Activated T-cell treated with anti-CD3 and anti-CD28 coated beads for 4 hours (primary cell): ENCODE data around the gene CYTH4.

ENCODE experiments used
- DNase-seq: peaks from one replicate; pipeline ENCODE4 v3.0.0-alpha.2; 2020

The CYTH4 gene

DNA sequence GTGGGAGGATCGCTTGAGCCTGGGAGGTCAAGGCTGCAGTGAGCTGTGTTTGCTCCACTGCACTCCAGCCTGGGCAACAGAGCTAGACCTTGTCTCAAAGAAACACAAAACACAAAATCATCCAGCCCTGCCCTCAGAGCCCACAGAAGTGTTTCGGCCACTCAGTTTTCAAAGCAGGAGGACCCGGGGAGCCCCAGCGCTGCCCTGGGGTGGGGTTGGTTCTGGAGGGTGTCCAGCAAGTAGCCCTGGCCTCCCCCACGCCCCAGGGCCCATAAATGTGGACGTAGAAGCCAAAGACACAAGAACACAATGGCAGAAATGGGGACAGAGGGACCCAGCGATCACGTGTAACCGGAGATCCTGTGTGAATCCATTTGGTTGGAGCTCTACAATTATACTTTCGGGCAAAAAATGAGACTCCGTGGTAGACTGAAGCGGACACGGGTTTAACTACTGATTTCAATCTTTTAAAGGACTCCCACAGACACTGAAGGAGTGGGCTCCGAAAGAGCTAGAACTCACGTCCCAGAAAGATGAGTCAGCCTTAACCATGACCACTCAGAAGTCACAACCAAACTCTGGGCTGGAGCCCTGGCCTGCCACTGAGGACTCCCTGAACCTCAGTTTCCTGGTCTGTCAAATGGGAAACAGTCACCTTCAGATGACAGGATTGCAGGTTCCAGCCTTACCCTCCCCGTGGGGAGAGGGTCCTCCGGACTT, 9.0 kb upstream of the CYTH4 start:
- no peak for DNase-seq

GRCh38 chr22:37273846-37274225, 8.5 kb upstream of the CYTH4 start:
- no peak for DNase-seq

DNA sequence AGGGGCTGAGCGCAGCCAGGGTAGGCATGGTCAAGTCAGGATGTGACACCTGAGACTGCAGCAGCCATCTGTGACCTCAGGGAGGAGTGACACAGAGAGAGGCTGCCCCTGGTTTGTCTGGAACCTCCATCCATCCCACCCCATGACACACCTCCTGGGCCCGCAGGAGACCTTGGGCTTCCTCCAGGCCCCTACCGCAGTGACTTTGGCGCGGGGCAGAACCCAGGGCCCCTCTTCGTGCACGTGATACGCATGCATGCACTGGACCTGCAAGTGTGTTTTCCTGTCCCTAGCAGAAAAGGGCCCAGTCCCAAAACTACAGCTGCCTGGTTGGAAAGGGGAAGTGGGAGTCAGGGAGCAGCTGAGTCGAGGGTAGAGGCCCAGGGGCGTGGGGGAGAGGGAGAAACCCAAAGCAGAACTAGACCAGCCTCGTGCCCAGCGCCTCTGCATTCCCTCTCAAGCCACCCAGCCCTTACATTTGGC, 7.9 kb upstream of the CYTH4 start:
- DNase-seq = no peak

GRCh38 chr22:37275134-37275533, 7.2 kb upstream of the CYTH4 start:
- DNase-seq = no peak

DNA sequence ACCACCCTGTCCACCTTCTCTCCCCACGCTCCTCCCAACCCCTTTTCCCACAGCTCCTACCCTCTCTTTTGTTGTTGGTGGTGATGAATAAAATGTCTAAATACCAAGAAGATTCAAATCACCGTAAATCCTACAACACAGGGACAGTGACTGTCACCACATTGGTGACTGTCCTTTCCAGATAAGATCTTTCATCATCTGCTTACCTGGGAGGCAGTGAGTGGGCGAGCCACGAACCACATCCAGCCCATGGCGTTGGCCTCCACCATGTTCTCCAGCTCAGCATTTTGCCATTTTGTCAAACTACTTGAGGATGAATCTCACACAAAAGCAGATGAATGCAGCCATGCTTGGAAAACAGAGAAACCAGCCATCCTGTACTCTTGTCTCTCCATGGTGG, 6.7 kb upstream of the CYTH4 start:
- DNase-seq = no peak

DNA sequence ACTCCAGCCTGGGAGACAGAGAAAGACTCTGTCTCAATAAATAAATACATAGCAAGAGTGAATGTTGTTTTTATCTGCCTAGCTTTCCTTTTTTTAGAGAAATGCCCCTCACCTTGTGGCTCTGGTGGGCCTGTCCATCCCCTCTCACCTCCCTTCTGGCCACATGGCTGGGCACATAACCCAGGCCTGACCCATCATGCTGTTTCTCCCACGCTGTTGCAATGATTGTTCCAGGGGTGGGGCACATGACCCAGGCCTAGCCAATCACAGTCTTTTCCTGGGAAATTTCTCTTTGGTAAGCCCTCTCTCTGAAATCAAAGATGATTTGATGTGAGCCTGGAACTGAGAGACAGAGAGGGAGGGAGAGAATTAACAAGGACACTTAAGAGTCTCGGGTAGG, 5.5 kb upstream of the CYTH4 start:
- DNase-seq = no peak

GRCh38 chr22:37277384-37277783, 4.9 kb upstream of the CYTH4 start:
- DNase-seq = no peak

DNA sequence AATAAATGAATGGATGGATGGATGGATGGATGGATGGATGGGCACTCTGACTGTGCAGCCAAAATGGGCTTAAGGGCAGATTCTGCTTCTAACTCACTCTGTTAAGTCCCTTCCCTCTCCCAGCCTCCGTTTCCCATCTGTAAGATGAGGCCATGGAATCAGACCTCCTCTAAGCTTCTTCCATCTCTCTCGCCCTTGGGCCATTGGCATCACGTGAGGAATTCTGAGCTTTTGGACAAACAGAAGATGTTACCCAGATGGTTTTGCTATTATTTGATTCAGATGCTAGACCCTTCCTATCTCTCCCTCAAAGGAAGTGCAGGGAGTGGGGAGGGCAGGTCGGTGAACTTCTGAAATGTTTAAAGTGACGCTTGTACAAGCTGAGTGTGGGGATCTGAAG, 4.0 kb upstream of the CYTH4 start:
- no peak for DNase-seq

DNA sequence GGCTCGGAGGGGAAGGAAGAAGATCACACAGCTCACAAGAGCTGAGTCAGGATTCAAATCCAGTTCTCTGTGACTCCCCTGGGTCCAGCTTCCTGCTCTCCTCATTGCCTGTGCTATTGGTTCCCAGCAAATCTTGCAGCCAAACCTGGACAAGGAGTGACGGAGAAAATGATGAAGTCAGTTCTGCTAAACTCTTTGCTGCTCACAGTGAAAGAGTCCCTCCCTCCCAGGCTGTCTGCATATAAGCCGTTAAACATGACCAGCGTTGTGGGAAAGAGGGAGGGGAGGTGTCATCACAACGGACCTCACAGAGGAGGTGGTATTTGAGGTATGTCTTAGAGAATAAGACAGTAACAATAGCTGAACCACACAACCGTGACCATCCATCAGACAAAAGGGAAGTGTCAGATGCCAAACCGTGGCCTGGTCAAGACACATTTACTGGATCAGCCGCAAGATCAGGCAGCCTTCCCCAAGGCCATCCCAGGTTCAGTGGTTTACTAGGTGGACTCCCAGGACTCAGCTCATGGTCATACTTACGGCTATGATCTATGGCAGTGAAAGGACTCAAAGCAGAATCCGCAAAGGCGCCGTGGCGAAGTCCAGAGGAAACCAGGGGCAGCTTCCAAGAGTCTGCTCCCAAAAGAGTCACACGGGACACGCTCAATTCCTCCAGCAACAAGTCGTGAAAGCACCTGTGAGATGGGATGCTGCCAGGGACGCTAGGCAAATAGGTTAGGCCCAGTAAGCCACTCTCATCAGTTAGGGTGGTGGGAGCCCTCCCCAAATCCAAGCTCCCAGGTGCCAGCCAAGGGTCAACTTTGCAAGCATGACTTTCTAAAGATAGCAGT, 2.8 kb upstream of the CYTH4 start:
- DNase-seq = no peak

DNA sequence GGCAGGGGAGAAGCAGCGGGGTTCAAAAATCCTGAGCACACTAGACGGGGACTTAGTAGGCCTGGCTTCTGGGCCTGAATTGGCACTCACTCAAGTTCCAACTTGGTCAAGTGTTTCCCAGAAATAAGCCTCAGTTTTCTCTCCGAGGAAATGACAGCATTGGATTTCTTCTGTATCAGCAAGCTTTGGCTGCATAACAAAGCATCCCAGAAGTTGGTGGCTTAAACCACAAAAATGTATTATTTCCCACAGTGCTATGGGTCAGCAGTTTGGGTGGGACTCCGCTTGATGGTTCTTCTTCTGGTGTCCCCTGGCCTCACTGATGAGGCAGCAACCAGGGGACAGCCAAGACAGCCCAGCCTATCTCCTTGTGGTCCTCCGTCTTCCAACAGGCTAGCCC, 1.6 kb upstream of the CYTH4 start:
- DNase-seq = no peak

- DNase-seq = no peak
These were observed 1.1 kb upstream of the CYTH4 start for GRCh38 chr22:37281195-37281594.

- DNase-seq = no peak
These were observed 493 bp upstream of the CYTH4 start for GRCh38 chr22:37281646-37282384.

- DNase-seq = no peak
These were observed 1.2 kb downstream of the CYTH4 start for GRCh38 chr22:37283393-37283937.

DNA sequence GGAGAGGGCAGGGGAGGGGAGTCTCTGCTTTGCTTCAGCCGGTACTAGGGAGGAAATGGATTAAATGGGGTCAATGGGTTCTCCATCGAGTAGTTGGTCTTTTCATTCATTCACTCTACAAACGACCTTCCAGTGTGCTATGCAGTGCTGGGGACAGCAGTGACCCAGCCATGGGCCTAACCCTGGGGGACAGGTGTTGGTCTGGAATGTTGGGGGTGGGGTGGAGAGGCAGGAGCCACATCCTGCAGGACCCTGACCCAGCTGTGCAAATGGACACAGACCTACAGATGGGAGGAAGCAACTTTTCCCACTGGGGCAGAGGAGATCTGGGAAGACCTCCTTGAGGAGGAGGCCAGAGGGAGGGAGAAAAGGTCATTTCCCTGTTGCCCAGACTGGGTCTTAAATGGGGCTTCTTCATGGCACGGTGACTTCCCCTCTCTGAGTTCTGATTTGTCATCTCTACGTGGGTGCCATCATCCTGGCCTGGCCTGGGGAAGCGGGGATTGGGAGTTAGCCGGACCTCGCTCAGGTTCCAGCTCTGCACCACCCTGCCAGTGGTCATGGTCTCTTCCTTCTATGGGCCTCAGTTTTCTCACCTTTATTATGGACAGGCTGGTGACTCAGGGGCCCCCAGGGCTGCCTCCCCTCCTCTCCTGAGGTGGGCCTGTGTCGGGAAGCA, 2.0 kb downstream of the CYTH4 start:
- DNase-seq = no peak

GRCh38 chr22:37284805-37285355, 2.6 kb downstream of the CYTH4 start:
- no peak for DNase-seq

- no peak for DNase-seq
These were observed 3.6 kb downstream of the CYTH4 start for GRCh38 chr22:37285937-37286336.

- no peak for DNase-seq
These were observed 5.2 kb downstream of the CYTH4 start for GRCh38 chr22:37287550-37287951.

DNA sequence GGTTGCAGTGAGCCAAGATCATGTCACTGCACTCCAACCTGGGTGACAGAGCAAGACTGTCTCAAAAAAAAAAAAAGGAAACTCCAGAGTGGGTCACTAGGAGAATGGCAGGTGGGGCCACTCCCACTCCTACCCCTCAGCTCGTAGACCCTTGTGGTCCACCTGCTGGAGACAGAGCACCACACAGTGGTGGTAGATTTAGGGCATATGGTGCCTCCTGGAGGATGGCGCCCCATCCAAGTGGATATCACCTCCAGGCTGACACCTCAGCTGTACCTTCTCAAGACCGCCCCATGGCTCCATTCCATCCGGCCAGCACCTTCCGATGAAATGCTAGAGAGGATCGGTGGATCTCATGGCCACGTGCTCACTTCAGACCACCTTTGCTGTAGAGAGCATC, 6.2 kb downstream of the CYTH4 start:
- DNase-seq = no peak

- DNase-seq = no peak
These were observed 6.9 kb downstream of the CYTH4 start for GRCh38 chr22:37289156-37289735.

DNA sequence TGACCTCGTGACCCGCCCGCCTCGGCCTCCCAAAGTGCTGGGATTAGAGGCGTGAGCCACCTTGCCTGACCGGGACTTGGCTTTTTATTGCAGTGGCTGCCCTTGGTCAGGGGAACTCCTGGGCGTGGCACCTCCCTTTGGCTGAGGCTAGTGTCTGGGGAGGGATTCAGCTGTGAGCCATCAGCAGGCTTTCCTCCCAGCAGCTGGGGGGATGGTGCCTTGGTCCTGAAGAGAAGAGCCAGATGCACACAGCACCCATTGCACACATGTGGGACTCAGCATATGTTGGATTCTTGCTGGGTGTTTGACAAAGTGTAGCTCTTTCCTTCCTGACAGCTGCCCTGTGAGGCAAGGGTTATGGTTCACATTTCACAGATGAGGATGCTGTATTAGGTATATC, 8.4 kb downstream of the CYTH4 start:
- DNase-seq = no peak

- no peak for DNase-seq
These were observed 9.4 kb downstream of the CYTH4 start for GRCh38 chr22:37291559-37292298.
